Measurements from ENCODE around the gene PPM1A. TPM values are rescaled to one million over a fixed set of nuclear protein-coding genes. Genes with fewer than 3 reads are reported as not detected.
"Not testable (repeated sequence)": the region's sequence is repeated elsewhere in the genome, so short reads cannot be mapped to it uniquely, and the experiment has no call there.

Gene PPM1A
- total and polyA plus RNA-seq, 2 donors, result 23.9 to 75.9 TPM

DNA sequence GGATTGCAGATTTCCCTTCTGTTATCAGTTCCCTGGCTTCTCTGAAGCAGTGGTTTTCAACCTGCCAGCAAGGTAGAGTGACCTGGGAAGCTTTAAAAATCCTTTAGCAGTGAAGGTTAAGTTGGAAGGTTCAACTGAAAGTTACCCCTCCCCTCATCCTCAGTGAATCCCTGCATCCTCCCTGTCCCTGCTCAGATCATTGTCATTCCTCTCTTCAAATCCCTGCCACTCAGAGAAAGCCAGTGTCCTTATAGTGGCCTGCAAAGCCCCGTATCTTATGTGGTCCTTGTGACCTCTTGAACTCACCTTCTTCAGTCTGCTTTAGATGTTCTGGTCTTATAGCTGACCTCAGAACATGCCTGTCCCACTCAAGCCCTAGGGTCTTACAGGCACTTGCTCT, 53.6 kb downstream of the PPM1A start:
- no peak for DNase-seq (ENCODE audit: extremely low spot score)
- no peak overlapping the region for H3K27ac ChIP-seq (ENCODE audit: low read depth)
- no peaks in the 10 kb centered on the region for H3K4me1 ChIP-seq (ENCODE audit: insufficient read depth)
- WGBS, result 72% methylated on average over 1 of the region's 1 CpG
- no peak overlapping the region for H3K4me3 ChIP-seq (ENCODE audit: low read depth, low read length)
- H3K36me3 ChIP-seq (ENCODE audit: insufficient read depth), result no peaks in the 10 kb centered on the region

DNA sequence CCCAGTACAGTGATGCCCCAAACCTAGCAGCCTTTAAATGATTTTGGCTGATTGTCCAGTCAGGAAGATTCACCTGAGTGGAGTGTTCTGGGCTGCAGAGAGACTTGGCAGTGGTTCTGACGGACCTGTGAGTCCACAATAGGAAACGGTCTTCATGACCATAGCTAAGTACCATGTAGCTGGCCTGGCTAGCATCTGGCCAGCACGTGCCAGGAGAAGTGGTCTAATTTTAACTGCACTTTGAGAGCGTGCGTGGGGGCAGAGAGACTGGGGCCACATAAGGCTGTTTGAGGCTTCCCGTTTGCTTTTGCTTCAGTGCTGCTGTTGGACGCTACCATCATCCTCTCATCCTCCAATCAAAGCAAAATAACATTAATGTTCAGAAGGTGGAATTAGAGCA, 54.7 kb downstream of the PPM1A start:
- Histone ChIP-seq H3K4me1 (ENCODE audit: insufficient read depth) (no peaks in the 10 kb centered on the region), H3K36me3 (ENCODE audit: insufficient read depth) (no peaks in the 10 kb centered on the region), H3K4me3 (ENCODE audit: low read depth, low read length) (no peak overlapping the region), H3K27ac (ENCODE audit: low read depth) (no peak overlapping the region)
- no peak for DNase-seq (ENCODE audit: extremely low spot score)
- WGBS, result 46% methylated on average over 7 of the region's 7 CpGs

DNA sequence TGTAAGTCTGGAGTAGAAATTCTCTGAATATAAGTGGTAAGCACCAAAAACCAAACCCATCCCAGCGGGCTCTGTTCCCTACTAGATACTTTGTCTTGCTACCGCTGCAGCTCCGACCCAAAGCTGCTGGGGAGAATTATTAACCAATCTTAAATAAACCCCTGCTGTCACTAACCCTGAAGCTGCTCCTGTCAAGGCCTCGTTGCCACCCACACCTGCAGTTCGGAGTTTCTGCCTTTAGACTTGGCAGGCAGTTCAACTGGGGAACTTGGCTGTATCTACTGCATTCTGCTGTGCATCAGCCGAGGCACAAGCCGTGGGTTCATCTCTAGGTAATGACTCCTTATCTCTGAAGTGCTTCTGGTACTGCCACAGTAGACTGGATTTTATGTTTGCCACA, 55.5 kb downstream of the PPM1A start:
- no peaks in the 10 kb centered on the region for H3K4me1 ChIP-seq (ENCODE audit: insufficient read depth)
- WGBS, result 57% methylated on average over 7 of the region's 7 CpGs
- DNase-seq (ENCODE audit: extremely low spot score), result no peak
- no peak overlapping the region for H3K4me3 ChIP-seq (ENCODE audit: low read depth, low read length)
- H3K27ac ChIP-seq (ENCODE audit: low read depth), result no peak overlapping the region
- no peaks in the 10 kb centered on the region for H3K36me3 ChIP-seq (ENCODE audit: insufficient read depth)

DNA sequence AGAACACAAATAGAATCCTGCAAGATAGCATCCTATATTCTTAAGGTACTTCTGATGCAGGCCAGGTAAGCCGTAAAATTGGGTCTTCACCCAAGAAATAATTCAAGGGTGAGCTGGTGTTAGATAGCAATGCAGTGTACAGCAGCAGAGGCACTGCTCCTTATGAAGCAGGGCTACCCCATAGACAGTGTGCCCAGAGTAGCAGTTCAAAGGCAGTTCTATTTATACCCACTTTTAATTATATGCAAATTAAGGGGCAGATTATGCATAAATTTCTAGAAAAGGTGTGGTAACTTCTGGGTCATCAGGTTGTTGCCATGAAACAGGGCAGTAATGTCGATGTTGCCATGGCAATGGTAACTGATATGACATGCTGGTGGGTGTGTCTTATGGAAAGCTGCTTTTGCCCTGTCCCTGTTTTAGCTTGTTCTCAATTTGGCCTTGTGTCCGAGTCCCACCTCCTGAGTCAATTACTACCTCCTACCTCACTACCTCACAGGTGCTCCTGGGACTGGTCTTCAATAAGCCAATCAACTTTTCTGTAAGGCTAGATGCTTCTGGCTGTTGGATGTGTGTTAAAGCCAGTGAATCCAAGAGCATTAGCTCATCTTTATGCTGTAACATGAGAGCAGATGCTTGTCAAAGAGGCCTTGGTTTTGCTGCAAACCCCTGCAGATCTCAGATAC, 61.0 kb downstream of the PPM1A start:
- DNase-seq (ENCODE audit: extremely low spot score), result no peak
- 87% methylated on average over 3 of the region's 3 CpGs for WGBS
- Histone ChIP-seq H3K36me3 (ENCODE audit: insufficient read depth) (no peaks in the 10 kb centered on the region), H3K4me3 (ENCODE audit: low read depth, low read length) (no peak overlapping the region), H3K4me1 (ENCODE audit: insufficient read depth) (no peaks in the 10 kb centered on the region), H3K27ac (ENCODE audit: low read depth) (no peak overlapping the region)

DNA sequence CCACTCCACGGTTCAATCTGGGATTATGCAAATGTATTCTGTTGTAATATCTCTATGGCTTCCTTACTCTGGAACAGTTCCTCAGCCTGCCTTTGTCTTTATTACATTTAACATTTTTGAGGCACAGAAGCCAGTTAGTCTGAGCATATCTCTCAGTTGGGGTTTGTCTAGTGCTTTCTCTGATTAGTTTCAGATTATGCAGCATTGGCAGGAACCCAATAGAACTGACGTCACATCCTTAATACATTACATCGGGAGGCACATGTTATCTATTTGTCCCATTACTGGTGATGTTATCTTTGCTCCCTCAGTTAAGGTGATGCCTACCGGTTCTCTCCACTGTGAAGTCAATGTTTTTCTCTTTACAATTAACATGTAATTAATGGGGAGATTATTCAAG, 62.4 kb downstream of the PPM1A start:
- H3K4me3 ChIP-seq (ENCODE audit: low read depth, low read length), result no peak overlapping the region
- 26% methylated on average over 4 of the region's 4 CpGs for WGBS
- H3K36me3 ChIP-seq (ENCODE audit: insufficient read depth), result no peaks in the 10 kb centered on the region
- no peaks in the 10 kb centered on the region for H3K4me1 ChIP-seq (ENCODE audit: insufficient read depth)
- no peak for DNase-seq (ENCODE audit: extremely low spot score)
- H3K27ac ChIP-seq (ENCODE audit: low read depth), result no peak overlapping the region

DNA sequence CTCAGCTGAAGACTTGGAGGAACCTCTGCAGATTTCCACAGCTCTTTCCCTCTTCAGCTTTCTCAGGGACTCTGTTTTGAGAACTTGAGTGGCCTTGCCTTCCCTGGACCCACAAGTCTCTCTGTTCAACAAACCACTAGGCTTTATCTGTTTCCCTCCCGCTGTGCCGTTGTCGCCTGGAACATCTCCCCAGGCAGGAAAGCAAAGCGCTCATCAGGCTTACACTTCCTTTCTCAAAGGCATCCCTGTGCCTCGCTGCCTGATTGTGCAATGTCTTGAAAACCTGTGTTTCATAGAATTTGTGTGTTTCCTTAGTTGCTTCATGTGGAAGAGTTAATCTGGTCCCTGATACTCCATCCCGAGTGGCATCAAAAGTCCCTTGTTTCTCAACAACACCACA, 64.1 kb downstream of the PPM1A start:
- H3K4me1 ChIP-seq (ENCODE audit: insufficient read depth), result no peaks in the 10 kb centered on the region
- H3K27ac ChIP-seq (ENCODE audit: low read depth), result no peak overlapping the region
- 84% methylated on average over 6 of the region's 6 CpGs for WGBS
- no peak overlapping the region for H3K4me3 ChIP-seq (ENCODE audit: low read depth, low read length)
- DNase-seq (ENCODE audit: extremely low spot score), result no peak
- no peaks in the 10 kb centered on the region for H3K36me3 ChIP-seq (ENCODE audit: insufficient read depth)

DNA sequence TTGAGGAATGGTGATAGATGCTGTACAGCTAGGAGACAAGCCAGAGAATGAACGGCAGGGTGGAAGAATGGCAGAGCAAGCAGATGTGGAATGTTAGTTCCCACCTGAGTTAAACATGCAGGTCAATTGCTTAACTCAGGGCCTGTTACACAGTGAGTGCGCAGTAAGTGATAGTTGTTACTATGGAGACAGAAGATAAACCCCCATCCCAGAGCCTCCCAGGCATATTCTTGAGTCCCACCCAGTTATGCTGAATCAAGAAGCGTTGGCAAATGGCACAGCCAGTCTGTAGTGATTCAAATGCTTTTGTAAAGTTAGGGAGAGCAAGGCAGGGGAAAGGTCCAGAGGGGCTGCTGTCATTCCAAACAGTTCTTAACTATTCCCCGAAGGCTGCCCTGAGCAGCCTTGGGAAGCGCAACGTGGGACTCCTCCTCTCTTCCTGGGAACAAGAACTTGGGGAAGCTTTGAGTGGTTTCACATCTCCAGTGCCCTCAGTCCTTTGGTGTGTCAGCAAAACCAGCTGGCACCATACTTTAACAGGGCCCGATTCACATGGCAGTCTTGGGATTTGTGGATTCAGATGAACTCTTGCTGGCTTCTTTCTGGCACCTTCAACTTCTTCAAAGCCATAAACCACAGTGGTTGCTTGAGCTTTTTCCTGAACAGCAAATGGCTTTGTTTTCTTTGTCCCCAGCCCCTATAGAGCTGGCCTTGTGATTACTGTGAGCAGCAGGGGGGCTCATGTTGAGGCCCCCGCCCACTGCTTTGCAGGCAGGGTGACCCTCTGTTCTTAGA, 66.4 kb downstream of the PPM1A start:
- no peaks in the 10 kb centered on the region for H3K36me3 ChIP-seq (ENCODE audit: insufficient read depth)
- H3K27ac ChIP-seq (ENCODE audit: low read depth), result no peak overlapping the region
- DNase-seq (ENCODE audit: extremely low spot score), result no peak
- WGBS, result 71% methylated on average over 8 of the region's 8 CpGs
- no peaks in the 10 kb centered on the region for H3K4me1 ChIP-seq (ENCODE audit: insufficient read depth)
- no peak overlapping the region for H3K4me3 ChIP-seq (ENCODE audit: low read depth, low read length)

DNA sequence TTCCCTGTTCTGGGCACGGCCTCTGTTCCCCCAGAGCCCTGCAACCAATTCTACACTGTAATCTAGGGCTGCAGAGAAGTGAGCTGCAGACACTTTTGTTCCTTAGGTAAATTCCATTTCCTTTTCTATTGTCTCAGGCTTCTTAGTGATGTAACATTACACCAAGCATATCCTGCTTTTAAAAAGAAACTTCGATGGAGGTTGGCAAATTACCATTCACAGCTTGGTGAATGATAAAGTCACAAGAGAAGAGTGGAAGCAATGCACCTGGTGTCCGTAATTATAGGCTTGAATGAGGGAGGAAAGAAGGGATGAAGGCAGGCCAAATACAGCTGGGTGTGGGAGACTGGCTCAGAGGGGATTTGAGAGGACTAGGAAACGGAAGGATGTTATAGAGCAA, 68.6 kb downstream of the PPM1A start:
- WGBS, result 62% methylated on average over 4 of the region's 4 CpGs
- no peak for DNase-seq (ENCODE audit: extremely low spot score)
- H3K36me3 ChIP-seq (ENCODE audit: insufficient read depth), result no peaks in the 10 kb centered on the region
- no peaks in the 10 kb centered on the region for H3K4me1 ChIP-seq (ENCODE audit: insufficient read depth)
- H3K4me3 ChIP-seq (ENCODE audit: low read depth, low read length), result no peak overlapping the region
- H3K27ac ChIP-seq (ENCODE audit: low read depth), result no peak overlapping the region

DNA sequence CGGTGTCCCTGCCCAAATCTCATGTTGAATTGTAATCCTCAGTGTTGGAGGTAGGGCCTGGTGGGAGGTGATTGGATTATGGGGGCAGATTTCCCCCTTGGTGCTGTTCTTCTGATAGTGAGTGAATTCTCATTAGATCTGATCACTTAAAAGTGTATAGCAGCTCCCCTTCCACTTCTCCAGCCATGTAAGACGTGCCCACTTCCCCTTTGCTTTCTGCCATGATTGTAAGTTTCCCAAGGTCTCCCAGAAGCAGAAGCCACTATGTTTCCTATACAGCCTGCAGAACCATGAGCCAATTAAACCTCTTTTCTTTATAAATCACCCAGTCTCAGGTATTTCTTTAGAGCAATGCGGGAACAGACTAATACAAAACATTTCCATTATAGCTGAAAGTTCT, 71.8 kb downstream of the PPM1A start:
- not testable (repeated sequence) for H3K4me3 ChIP-seq (ENCODE audit: low read depth, low read length); H3K27ac ChIP-seq (ENCODE audit: low read depth); H3K4me1 ChIP-seq (ENCODE audit: insufficient read depth); DNase-seq (ENCODE audit: extremely low spot score); H3K36me3 ChIP-seq (ENCODE audit: insufficient read depth)
- 86% methylated on average over 3 of the region's 3 CpGs for WGBS

DNA sequence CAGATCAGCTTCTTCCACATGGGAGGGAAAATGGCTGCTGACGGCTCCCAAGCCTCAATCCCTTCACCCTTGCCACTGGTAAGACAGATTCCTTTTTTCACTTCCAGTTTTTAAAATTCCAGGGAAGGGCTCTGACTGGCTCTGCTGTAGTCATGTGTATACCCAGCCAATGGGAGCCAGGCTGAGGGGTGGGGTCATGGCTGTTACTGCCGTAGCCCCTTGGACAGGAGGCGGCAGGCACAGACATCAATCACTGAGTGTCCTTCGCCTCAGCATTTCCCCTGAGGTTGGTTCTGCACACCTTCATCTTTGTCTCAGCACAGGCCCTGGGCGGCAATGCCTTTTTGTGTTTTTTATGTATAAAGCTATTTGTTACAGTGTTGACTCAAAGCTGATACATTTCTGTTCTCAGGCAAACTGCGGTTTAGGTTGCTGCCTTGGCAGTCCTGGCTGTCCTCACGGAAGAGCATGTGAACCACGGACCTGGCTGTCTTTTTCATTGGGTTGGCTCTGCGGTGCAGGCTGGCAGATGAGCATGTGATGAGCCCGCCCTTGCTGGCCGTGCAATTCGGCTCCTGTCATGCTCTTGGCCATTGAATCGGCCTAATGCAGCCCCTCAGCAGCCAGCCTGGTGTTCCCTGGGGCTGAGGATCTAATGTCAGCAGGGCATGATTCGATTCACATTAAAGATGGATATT, 74.3 kb downstream of the PPM1A start:
- 88% methylated on average over 14 of the region's 14 CpGs for WGBS
- no peak for DNase-seq (ENCODE audit: extremely low spot score)
- peaks cover 3% of the 10 kb centered on the region for H3K4me1 ChIP-seq (ENCODE audit: insufficient read depth)
- no peaks in the 10 kb centered on the region for H3K36me3 ChIP-seq (ENCODE audit: insufficient read depth)
- H3K4me3 ChIP-seq (ENCODE audit: low read depth, low read length), result no peak overlapping the region
- no peak overlapping the region for H3K27ac ChIP-seq (ENCODE audit: low read depth)

DNA sequence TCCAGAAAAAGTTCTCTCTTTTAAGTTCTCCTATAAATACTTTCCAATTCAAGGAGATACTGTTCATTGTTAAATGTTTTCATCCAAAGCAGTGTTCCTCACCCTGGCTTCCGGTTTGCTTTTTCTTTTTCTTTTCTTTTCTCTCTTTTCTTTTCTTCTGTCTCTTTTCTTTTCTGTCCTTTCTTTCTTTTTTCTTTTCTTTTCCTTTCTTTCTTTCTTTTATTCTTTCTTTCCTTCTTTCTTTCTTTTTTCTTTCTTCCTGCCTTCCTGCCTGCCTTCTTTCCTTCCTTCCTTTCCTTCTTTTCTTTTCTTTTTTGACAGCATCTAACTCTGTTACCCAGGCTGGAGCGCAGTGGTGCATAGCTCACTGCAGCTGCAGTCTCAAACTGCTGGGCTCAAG, 75.8 kb downstream of the PPM1A start:
- no peak overlapping the region for H3K4me3 ChIP-seq (ENCODE audit: low read depth, low read length)
- 94% methylated on average over 2 of the region's 2 CpGs for WGBS
- DNase-seq (ENCODE audit: extremely low spot score), result no peak
- H3K27ac ChIP-seq (ENCODE audit: low read depth), result no peak overlapping the region
- peaks cover 3% of the 10 kb centered on the region for H3K4me1 ChIP-seq (ENCODE audit: insufficient read depth)
- H3K36me3 ChIP-seq (ENCODE audit: insufficient read depth), result no peaks in the 10 kb centered on the region

DNA sequence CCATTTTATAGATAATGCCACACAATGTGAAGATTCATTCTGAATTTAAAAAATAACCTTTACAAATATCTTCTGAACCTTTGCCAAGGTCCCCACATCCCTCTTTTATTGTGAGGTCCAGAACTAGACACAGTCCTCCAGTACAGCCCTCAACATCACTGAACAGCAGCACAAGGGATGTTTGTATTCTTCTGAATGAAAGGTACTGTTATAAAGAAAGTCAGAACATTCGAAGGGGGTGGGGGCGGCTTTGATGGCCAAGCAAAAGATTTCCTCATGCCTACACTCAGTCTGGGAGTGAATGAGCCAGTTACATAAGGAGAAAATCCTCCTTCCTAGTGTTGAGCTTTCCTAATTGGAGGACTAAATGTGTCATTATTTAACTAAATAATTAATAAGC, 77.3 kb downstream of the PPM1A start:
- no peak overlapping the region for H3K4me3 ChIP-seq (ENCODE audit: low read depth, low read length)
- DNase-seq (ENCODE audit: extremely low spot score), result no peak
- peaks cover 3% of the 10 kb centered on the region for H3K4me1 ChIP-seq (ENCODE audit: insufficient read depth)
- no peaks in the 10 kb centered on the region for H3K36me3 ChIP-seq (ENCODE audit: insufficient read depth)
- H3K27ac ChIP-seq (ENCODE audit: low read depth), result no peak overlapping the region
- WGBS, result 94% methylated on average over 2 of the region's 2 CpGs

DNA sequence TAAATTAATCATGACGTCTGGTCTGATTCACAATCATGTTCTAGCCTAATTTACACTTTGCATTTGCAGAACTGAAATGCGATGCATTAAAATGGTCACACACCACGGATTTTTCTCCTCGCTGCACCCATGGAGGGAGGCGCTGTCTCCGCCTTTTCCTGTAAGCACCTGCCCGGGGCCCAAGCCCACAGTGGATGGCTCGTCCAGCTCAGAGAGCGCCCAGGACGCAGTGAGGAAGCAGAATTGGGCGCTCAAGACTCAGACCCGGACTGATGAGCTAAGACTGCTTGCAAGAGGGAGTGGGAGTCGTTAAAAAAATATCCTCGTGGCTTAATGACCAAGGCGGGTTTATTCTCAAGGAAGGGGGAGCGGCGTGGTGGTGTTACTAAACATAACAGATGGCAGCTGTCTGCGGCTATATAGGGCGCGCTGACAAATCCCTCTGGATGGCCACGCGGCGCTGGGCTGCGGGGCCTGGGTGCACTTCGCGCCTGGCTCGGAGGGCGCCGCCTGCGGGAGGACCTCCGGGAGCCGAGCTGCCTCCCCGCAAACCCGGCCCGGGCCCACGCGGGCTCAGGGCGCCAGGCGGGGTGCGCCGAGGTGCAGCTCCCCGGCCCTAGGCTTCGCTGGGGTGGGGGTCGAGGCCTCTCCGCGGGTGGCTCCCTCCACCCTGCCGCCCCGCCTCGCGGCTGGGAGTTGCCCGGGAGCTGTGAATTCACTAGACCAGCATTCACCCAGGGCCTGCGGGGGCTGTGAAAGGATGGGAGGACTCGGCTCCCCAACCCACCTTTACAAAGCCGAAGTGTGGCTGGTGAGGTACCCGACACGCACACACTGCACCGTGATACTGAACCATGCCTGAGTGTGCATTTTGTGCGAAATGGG, 78.7 kb downstream of the PPM1A start:
- DNase-seq (ENCODE audit: extremely low spot score), result peak; percentile 7

More for the DNA sequence above, 78.7 kb downstream of the PPM1A start:
- Histone ChIP-seq H3K36me3 (ENCODE audit: insufficient read depth) (no peaks in the 10 kb centered on the region), H3K4me1 (ENCODE audit: insufficient read depth) (peaks cover 3% of the 10 kb centered on the region), H3K4me3 (ENCODE audit: low read depth, low read length) (peak overlapping the region; percentile 22), H3K27ac (ENCODE audit: low read depth) (no peak overlapping the region)
- 14% methylated on average over 58 of the region's 58 CpGs for WGBS

Measured in urinary bladder (tissue), 4 donors.